ENCODE measurements around the gene CACNA2D4.

GRCh38 chr12:1869145-1869544 is 49.3 kb downstream of the CACNA2D4 start:
- TF ChIP-seq, protein P1, sequence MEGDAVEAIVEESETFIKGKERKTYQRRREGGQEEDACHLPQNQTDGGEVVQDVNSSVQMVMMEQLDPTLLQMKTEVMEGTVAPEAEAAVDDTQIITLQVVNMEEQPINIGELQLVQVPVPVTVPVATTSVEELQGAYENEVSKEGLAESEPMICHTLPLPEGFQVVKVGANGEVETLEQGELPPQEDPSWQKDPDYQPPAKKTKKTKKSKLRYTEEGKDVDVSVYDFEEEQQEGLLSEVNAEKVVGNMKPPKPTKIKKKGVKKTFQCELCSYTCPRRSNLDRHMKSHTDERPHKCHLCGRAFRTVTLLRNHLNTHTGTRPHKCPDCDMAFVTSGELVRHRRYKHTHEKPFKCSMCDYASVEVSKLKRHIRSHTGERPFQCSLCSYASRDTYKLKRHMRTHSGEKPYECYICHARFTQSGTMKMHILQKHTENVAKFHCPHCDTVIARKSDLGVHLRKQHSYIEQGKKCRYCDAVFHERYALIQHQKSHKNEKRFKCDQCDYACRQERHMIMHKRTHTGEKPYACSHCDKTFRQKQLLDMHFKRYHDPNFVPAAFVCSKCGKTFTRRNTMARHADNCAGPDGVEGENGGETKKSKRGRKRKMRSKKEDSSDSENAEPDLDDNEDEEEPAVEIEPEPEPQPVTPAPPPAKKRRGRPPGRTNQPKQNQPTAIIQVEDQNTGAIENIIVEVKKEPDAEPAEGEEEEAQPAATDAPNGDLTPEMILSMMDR (IDR thresholded peaks at IDR 0.05; ENCODE audit: low read depth, low read length, missing input control) = no peak
- no peak for TF ChIP-seq YY1 (IDR thresholded peaks at IDR 0.05)
- TF ChIP-seq MAX (IDR thresholded peaks at IDR 0.05) = no peak
- TF ChIP-seq, protein P2, sequence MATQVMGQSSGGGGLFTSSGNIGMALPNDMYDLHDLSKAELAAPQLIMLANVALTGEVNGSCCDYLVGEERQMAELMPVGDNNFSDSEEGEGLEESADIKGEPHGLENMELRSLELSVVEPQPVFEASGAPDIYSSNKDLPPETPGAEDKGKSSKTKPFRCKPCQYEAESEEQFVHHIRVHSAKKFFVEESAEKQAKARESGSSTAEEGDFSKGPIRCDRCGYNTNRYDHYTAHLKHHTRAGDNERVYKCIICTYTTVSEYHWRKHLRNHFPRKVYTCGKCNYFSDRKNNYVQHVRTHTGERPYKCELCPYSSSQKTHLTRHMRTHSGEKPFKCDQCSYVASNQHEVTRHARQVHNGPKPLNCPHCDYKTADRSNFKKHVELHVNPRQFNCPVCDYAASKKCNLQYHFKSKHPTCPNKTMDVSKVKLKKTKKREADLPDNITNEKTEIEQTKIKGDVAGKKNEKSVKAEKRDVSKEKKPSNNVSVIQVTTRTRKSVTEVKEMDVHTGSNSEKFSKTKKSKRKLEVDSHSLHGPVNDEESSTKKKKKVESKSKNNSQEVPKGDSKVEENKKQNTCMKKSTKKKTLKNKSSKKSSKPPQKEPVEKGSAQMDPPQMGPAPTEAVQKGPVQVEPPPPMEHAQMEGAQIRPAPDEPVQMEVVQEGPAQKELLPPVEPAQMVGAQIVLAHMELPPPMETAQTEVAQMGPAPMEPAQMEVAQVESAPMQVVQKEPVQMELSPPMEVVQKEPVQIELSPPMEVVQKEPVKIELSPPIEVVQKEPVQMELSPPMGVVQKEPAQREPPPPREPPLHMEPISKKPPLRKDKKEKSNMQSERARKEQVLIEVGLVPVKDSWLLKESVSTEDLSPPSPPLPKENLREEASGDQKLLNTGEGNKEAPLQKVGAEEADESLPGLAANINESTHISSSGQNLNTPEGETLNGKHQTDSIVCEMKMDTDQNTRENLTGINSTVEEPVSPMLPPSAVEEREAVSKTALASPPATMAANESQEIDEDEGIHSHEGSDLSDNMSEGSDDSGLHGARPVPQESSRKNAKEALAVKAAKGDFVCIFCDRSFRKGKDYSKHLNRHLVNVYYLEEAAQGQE (IDR thresholded peaks at IDR 0.05) = no peak
- no peak for TF ChIP-seq EGR1 (IDR thresholded peaks at IDR 0.05; ENCODE audit: low read depth in 2 of 2)
